OCI-LY3 (cell line): Measurements from ENCODE around the gene KCNN3.

ENCODE experiments used
- H2AFZ ChIP-seq: fragments of 200-600, 300-600 bp; shearing (Covaris generic); 2 replicates; pipeline ENCODE4 v1.6.0; 2014; ENCODE audit warnings: antibody characterized with exemption, low read depth, low read length
- H3K27ac ChIP-seq: fragments of 200-600, 300-600 bp; sonication (generic); 2 replicates; pipeline ENCODE4 v1.5.1; 2014; ENCODE audit warnings: mild to moderate bottlenecking, low read length, moderate library complexity, mixed read lengths
- H3K27me3 ChIP-seq: fragments of 200-600, 300-600 bp; sonication (generic); 2 replicates; pipeline ENCODE4 v1.6.1; 2014; ENCODE audit warnings: low read depth, low read length, mixed read lengths
- H3K36me3 ChIP-seq: fragments of 200-600, 300-600 bp; sonication (generic); replicated peaks from 2 replicates; pipeline ENCODE3; 2014; ENCODE audit warnings: low read depth, low read length, mixed read lengths
- H3K4me1 ChIP-seq: fragments of 300-600, 200-600 bp; sonication (generic); 2 replicates; pipeline ENCODE4 v1.6.1; 2014; ENCODE audit warnings: low read length, mixed read lengths
- H3K4me2 ChIP-seq: fragments of 200-600, 300-600 bp; sonication (generic); 2 replicates; pipeline ENCODE4 v1.6.1; 2014; ENCODE audit warnings: low read length, mixed read lengths
- H3K4me3 ChIP-seq: fragments of 300-600, 200-600 bp; sonication (generic); 2 replicates; pipeline ENCODE4 v1.5.1; 2014; ENCODE audit warnings: antibody characterized with exemption, mild to moderate bottlenecking, low read length, moderate library complexity
- H3K79me2 ChIP-seq: fragments of 300-600, 200-600 bp; shearing (Covaris generic); 2 replicates; pipeline ENCODE4 v1.6.1; 2014; ENCODE audit warnings: mild to moderate bottlenecking, low read length, mixed read lengths
- H3K9ac ChIP-seq: fragments of 300-600, 200-600 bp; shearing (Covaris generic); 2 replicates; pipeline ENCODE4 v1.6.0; 2014; ENCODE audit warnings: mild to moderate bottlenecking, low read length, moderate library complexity
- H3K9me3 ChIP-seq: fragments of 200-600, 300-600 bp; shearing (Covaris generic); 2 replicates; pipeline ENCODE4 v1.6.1; 2014; ENCODE audit warnings: low read length, mixed read lengths; ENCODE audit not compliant: insufficient read depth
- H4K20me1 ChIP-seq: fragments of 200-600, 300-600 bp; sonication (generic); 2 replicates; pipeline ENCODE4 v1.6.1; 2016; ENCODE audit warnings: low read length, mixed read lengths; ENCODE audit not compliant: insufficient read depth
- EZH2phosphoT487 ChIP-seq: fragments of 200-600 bp; shearing (Covaris generic); IDR thresholded peaks from 2 replicates; pipeline ENCODE4 v1.6.1; 2018; ENCODE audit warnings: antibody characterized with exemption, mixed run types, low read depth
- TF ChIP-seq, protein P1 (sequence below): fragments of 200-600, 300-600 bp; sonication (generic); IDR thresholded peaks from 2 replicates; pipeline ENCODE4 v1.5.1; 2014; ENCODE audit warnings: antibody characterized with exemption, low read length, low read depth

KCNN3 gene

DNA sequence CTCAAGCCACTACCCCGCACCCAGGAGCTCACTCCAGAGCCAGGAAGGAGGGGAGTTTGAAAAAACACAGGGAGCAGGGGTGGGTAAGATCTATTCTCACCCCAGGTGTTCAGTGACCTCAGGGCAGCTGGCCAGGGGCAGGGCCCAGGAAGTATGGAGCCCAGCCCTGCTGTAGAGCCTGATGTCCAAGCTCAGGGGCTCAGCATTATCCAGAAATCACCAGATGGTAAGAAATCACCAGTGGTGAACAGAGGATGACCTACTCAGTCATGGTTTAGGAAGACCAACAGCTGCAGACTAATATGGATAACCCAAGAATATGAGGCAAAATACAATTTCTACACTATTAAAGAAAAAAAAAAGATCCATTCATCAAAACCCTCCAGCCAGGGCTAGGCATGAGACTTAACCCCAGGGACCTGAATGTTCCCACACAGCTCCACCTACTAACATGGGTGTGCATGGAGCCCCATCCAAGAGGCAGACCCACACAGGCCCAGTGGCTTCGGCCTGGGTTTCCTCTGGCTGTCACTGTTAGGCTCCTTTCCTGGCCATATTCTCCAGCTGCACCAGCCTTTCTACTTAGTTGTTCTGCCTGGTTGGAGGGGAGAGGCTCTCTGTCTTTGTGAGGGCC is 67.6 kb downstream of the KCNN3 start:
- TF ChIP-seq, protein P1, sequence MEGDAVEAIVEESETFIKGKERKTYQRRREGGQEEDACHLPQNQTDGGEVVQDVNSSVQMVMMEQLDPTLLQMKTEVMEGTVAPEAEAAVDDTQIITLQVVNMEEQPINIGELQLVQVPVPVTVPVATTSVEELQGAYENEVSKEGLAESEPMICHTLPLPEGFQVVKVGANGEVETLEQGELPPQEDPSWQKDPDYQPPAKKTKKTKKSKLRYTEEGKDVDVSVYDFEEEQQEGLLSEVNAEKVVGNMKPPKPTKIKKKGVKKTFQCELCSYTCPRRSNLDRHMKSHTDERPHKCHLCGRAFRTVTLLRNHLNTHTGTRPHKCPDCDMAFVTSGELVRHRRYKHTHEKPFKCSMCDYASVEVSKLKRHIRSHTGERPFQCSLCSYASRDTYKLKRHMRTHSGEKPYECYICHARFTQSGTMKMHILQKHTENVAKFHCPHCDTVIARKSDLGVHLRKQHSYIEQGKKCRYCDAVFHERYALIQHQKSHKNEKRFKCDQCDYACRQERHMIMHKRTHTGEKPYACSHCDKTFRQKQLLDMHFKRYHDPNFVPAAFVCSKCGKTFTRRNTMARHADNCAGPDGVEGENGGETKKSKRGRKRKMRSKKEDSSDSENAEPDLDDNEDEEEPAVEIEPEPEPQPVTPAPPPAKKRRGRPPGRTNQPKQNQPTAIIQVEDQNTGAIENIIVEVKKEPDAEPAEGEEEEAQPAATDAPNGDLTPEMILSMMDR: no peak
- TF ChIP-seq EZH2phosphoT487: no peak
- H3K79me2 ChIP-seq: no peaks in the 10 kb centered on the region
- no peaks in the 10 kb centered on the region for H3K9me3 ChIP-seq
- H3K9ac ChIP-seq: no peak overlapping the region
- no peak overlapping the region for H3K4me3 ChIP-seq
- H3K36me3 ChIP-seq: no peaks in the 10 kb centered on the region
- no peak overlapping the region for H2AFZ ChIP-seq
- H3K4me1 ChIP-seq: peaks cover 15% of the 10 kb centered on the region
- H4K20me1 ChIP-seq: no peaks in the 10 kb centered on the region
- no peak overlapping the region for H3K4me2 ChIP-seq
- H3K27ac ChIP-seq: no peak overlapping the region
- peaks cover 17% of the 10 kb centered on the region for H3K27me3 ChIP-seq

DNA sequence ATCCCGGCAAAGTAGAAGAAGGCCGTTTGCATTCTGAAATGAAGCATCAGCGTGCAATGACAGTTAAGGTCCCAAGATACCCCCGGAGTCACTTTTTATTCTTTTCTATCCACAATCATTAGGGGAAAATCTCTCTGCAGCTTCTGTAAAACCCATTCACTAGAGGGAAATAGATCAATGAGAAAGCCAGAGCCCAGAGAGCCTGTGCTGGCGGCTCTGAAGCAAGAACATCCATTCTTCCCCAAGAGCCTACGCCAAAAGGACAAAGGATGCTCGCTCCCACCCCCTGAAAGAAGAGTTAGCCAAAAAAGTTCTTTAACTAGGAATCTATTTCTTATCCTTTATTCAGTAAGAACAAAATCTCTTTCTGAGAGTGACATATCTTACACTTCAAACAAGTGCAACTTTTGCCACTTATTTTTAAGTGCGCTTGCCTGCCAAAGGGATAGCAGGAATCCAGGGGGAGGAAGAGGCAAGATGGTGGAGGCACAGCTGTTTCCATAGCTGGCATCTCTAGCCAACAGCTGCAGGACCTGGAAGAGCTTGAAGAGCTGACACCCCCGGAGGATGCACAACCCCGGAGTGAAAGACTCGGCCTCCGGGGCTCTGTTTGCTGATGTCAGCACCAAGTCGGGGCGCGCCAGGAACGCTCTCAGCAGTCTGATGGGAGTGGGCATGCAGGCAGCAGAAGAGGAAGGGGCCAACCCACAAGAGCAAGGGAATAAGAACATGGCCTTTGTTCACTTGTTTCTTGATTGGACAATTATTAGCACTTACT is 68.7 kb downstream of the KCNN3 start:
- Histone ChIP-seq H4K20me1 (no peaks in the 10 kb centered on the region), H3K9ac (no peak overlapping the region), H3K4me3 (no peak overlapping the region), H3K27ac (no peak overlapping the region), H3K36me3 (no peaks in the 10 kb centered on the region), H3K4me2 (no peak overlapping the region), H3K9me3 (no peaks in the 10 kb centered on the region), H3K4me1 (peaks cover 5% of the 10 kb centered on the region), H3K79me2 (no peaks in the 10 kb centered on the region), H2AFZ (no peak overlapping the region), H3K27me3 (peaks cover 14% of the 10 kb centered on the region)
- TF ChIP-seq, protein P1: no peak

DNA sequence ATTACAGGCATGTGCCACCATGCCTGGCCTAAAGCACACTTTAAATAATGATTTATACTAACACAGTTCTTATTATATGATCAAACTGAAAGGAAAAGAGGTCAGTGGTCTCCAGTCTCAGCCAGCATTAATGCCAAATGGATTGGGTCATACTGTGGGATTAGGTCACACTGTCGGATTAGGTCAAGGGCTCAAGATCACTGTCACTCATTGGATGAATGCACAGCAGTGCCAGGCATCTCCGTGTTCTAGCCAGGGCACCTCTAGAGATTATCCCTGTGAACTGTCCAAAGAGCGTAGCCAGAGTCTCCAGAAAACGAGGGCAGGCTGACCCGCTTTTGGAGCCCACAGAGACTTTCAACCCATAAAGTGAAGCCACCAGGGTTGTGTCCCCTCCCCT is 70.9 kb downstream of the KCNN3 start:
- Histone ChIP-seq H3K36me3 (no peaks in the 10 kb centered on the region), H3K4me1 (no peaks in the 10 kb centered on the region), H3K9me3 (no peaks in the 10 kb centered on the region), H2AFZ (no peak overlapping the region), H3K79me2 (no peaks in the 10 kb centered on the region), H3K4me2 (no peak overlapping the region), H3K27ac (no peak overlapping the region), H3K4me3 (no peak overlapping the region), H3K27me3 (peaks cover 9% of the 10 kb centered on the region), H3K9ac (no peak overlapping the region), H4K20me1 (no peaks in the 10 kb centered on the region)
- no peak for TF ChIP-seq EZH2phosphoT487
- TF ChIP-seq, protein P1: no peak

DNA sequence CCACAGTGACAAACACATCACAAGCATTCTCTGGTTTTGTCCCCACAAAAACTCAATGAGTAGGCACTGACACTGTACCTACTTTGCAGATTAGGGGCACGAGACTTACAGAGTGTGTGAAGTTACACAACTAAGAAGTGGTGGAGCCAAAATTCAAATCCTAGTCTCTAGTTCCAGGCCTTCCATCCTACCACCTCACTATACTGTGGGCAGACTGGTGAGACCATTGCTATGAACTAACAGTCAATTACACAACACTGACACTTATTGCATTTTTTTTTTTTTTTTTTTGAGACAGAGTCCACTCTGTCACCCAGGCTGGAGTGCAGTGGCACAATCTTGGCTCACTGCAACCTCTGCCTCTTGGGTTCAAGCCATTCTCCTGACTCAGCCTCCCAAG is 71.4 kb downstream of the KCNN3 start:
- H3K9ac ChIP-seq: no peak overlapping the region
- H3K79me2 ChIP-seq: no peaks in the 10 kb centered on the region
- H3K9me3 ChIP-seq: no peaks in the 10 kb centered on the region
- no peaks in the 10 kb centered on the region for H3K36me3 ChIP-seq
- TF ChIP-seq EZH2phosphoT487: no peak
- TF ChIP-seq, protein P1: no peak
- H2AFZ ChIP-seq: no peak overlapping the region
- H3K27ac ChIP-seq: no peak overlapping the region
- H3K27me3 ChIP-seq: 0 out of 2 replicates have a peak, but pooled peaks cover 4% of the 10 kb centered on the region
- H3K4me3 ChIP-seq: no peak overlapping the region
- no peaks in the 10 kb centered on the region for H4K20me1 ChIP-seq
- no peak overlapping the region for H3K4me2 ChIP-seq
- no peaks in the 10 kb centered on the region for H3K4me1 ChIP-seq
